AG04450 (cell line): ENCODE data around the gene CFAP221. TPM values are rescaled to one million over a fixed set of nuclear protein-coding genes. Genes with fewer than 3 reads are reported as not detected.
"Not testable (repeated sequence)": the region's sequence is repeated elsewhere in the genome, so short reads cannot be mapped to it uniquely, and the experiment has no call there.

Source experiments
- CTCF ChIA-PET: fragments of 300-600, 350-600 bp; formaldehyde crosslinking; extraction: SDS; loops from one replicate; lab custom pipeline; 2022; ENCODE audit warnings: antibody characterized with exemption, inconsistent platforms; lab: Charles Lee
- POLR2A ChIA-PET: fragments of 350-600 bp; formaldehyde crosslinking; extraction: SDS; loops from one replicate; lab custom pipeline; 2021; ENCODE audit warnings: antibody characterized with exemption, inconsistent platforms; lab: Yijun Ruan, JAX
- DNase-seq: peaks from one replicate; pipeline ENCODE4 v3.0.0-alpha.2; 2011; ENCODE audit warnings: low read depth, low spot score
- H3K27ac ChIP-seq: one replicate; pipeline ENCODE4 v1.5.1; 2012; ENCODE audit warnings: low read depth, low read length, control low read depth
- H3K27me3 ChIP-seq: one replicate; pipeline ENCODE4 v1.6.0; 2012; ENCODE audit warnings: low read length; ENCODE audit not compliant: control insufficient read depth, insufficient read depth
- H3K4me3 ChIP-seq: 2 replicates; pipeline ENCODE4 v1.5.1; 2011; ENCODE audit warnings: mild to moderate bottlenecking, low read depth, low read length, control low read depth
- H3K9me3 ChIP-seq: 2 replicates; pipeline ENCODE4 v1.5.1; 2012; ENCODE audit warnings: low read length; ENCODE audit not compliant: control insufficient read depth, insufficient read depth
- polyA plus RNA-seq: library from polyadenylated mRNA; depleted of rRNA; stranded (reverse); fragments of >200 nt; gene quantifications from 2 replicates; pipeline ENCODE4 v1.2.3, GENCODE V29; 2011
- TF ChIP-seq, protein P1 (sequence below): IDR thresholded peaks from 2 replicates; pipeline ENCODE4 v1.5.1; 2011; ENCODE audit warnings: low read depth, low read length, control low read depth, inconsistent platforms

CFAP221 gene
- polyA plus RNA-seq, 1 experiment = not detected

DNA sequence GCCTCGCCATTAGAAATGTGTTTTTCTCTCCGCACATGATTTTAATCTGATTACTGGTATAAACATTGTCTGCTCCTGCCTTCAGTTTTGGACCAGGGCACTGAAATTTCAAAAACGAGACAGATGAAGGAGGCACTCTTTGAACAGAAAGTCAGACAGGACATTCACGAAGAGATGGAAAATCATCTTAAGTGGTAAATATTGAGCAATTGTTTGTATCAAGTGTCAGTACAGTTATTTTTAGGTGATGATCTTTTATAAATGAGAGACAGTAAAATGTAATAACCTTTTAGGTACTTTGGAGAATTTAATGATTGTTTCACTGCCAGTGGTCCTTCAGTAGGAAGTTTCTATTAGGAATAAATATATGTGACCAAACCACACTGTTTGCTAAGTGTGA is 60.8 kb downstream of the CFAP221 start:
- TF ChIP-seq, protein P1, sequence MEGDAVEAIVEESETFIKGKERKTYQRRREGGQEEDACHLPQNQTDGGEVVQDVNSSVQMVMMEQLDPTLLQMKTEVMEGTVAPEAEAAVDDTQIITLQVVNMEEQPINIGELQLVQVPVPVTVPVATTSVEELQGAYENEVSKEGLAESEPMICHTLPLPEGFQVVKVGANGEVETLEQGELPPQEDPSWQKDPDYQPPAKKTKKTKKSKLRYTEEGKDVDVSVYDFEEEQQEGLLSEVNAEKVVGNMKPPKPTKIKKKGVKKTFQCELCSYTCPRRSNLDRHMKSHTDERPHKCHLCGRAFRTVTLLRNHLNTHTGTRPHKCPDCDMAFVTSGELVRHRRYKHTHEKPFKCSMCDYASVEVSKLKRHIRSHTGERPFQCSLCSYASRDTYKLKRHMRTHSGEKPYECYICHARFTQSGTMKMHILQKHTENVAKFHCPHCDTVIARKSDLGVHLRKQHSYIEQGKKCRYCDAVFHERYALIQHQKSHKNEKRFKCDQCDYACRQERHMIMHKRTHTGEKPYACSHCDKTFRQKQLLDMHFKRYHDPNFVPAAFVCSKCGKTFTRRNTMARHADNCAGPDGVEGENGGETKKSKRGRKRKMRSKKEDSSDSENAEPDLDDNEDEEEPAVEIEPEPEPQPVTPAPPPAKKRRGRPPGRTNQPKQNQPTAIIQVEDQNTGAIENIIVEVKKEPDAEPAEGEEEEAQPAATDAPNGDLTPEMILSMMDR = no peak
- POLR2A ChIA-PET = no interaction called here
- H3K4me3 ChIP-seq = no peak overlapping the region
- no peaks in the 10 kb centered on the region for H3K27me3 ChIP-seq
- no peak overlapping the region for H3K27ac ChIP-seq
- DNase-seq = no peak
- H3K9me3 ChIP-seq = no peaks in the 10 kb centered on the region
- CTCF ChIA-PET = no interaction called here

DNA sequence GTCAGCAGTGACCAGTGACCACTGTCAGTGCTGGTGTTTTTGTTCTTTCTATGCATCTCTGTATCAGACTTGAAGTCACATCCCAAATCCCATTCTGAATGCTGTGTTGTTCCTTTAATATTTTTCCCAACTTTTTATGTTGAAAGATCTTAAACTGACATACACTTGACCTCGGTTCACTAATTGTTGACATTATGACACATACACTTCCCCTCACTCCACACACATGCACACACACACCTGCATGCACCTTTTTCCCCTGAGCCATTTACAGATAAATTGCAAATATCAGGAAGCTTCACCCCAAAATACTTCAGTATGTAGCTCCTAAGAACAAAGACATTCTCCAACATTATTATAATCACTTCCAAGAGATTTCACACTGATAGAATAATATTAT is 62.4 kb downstream of the CFAP221 start:
- no peak for DNase-seq
- CTCF ChIA-PET = interaction anchor here (1.0 kb wide), 1 partner anchor 34 kb away, joined by 3 read pairs; no protein-coding TSS in a partner anchor

DNA sequence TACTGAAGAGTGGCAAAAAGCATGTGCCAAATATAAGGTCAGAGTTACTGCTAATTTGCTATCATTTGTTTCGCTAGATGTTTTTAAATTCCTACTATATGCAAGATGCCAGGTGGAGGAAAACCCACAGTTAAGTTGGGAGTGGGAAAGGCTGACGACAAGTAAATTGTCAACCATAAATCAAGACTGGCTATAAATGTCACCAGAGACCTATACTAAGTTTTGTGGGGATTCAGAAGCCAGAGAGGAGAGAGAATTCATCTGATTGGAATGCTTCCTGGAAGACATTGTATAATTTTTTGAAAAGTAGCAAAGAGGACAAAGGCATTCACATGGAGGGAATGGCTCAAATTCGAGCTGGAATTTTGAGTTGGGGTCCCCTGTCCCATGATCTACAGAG is 64.3 kb downstream of the CFAP221 start:
- DNase-seq = no peak
- no peak overlapping the region for H3K4me3 ChIP-seq
- ChIA-PET POLR2A (no interaction called here), CTCF (no interaction called here)
- no peak overlapping the region for H3K27ac ChIP-seq
- H3K27me3 ChIP-seq = no peaks in the 10 kb centered on the region
- TF ChIP-seq, protein P1 = no peak
- no peaks in the 10 kb centered on the region for H3K9me3 ChIP-seq

More for the DNA sequence above, 62.4 kb downstream of the CFAP221 start:
- TF ChIP-seq, protein P1 = no peak
- POLR2A ChIA-PET = no interaction called here
- Histone ChIP-seq H3K27ac (no peak overlapping the region), H3K9me3 (no peaks in the 10 kb centered on the region), H3K27me3 (no peaks in the 10 kb centered on the region), H3K4me3 (no peak overlapping the region)

DNA sequence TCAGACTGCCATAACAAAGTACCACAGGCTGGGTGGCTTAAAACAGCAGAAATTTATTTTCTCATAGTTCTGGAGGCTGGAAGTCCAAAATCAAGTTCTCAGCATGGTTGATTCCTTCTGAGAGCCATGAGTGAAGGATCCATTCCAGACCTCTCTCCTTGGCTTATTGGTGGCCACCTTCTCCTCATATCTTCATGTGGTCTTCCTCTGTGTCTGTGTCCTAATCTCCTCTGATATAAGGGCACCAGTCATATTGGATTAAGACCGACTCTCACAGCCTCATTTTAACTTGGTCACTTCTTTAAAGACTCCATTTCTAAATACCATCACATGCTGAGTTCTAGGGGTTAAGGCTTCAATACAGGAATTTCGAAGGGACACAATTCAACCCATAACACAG is 65.1 kb downstream of the CFAP221 start:
- no peak for DNase-seq
- H3K9me3 ChIP-seq = no peaks in the 10 kb centered on the region
- no peak overlapping the region for H3K4me3 ChIP-seq
- no peak overlapping the region for H3K27ac ChIP-seq
- TF ChIP-seq, protein P1 = no peak
- ChIA-PET CTCF (no interaction called here), POLR2A (no interaction called here)
- no peaks in the 10 kb centered on the region for H3K27me3 ChIP-seq

DNA sequence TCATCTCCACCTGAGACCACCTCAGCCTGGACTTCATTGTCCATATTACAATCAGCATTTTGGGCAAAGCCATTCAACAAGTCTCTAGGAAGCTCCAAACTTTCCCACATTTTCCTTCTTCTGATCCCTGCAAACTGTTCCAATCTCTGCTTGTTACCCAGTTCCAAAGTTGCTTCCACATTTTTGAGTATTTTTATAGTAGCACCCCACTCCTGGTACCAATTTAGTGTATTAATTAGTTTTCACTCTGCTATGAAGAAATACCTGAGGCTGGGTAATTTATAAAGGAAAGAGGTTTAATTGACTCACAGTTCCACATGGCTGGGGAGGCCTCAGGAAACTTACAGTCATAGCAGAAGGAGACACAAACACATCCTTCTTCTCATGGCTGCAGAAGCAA is 69.9 kb downstream of the CFAP221 start:
- H3K27me3 ChIP-seq, H3K27ac ChIP-seq, DNase-seq, CTCF ChIA-PET, H3K4me3 ChIP-seq, H3K9me3 ChIP-seq, POLR2A ChIA-PET: not testable (repeated sequence)

DNA sequence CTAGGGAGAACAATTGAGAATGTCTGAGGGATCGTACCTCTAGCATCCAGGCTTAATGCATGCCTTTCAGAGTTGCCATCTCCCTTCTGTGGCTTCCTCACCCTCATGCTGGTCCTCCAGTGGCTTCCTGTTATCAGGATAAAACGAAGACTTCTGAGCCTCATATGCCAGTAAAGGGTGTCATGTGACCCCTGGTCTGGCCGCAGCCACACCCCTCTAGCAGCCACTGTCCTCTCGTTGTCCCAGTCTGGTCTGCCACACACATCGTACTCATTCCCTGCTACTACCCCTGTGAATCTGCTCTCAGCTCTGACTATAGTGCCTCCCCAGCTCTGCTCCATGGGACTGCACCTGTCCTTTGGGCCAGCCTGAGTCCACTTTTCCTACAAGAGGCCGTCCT is 72.2 kb downstream of the CFAP221 start:
- CTCF ChIA-PET = no interaction called here
- Histone ChIP-seq H3K27me3 (no peaks in the 10 kb centered on the region), H3K27ac (no peak overlapping the region), H3K4me3 (no peak overlapping the region), H3K9me3 (no peaks in the 10 kb centered on the region)
- TF ChIP-seq, protein P1 = no peak
- POLR2A ChIA-PET = no interaction called here
- DNase-seq = no peak
